Ishikawa (cell line): ENCODE measurements around the gene GMEB2.

Experiments used
- EP300 ChIP-seq: IDR thresholded peaks from 2 replicates; pipeline ENCODE4 v1.6.1; 2012; ENCODE audit warnings: borderline replicate concordance
- FOXM1 ChIP-seq: IDR thresholded peaks from 2 replicates; pipeline ENCODE4 v1.6.1; 2012; ENCODE audit warnings: low read depth, borderline replicate concordance
- REST ChIP-seq: IDR thresholded peaks from 2 replicates; pipeline ENCODE4 v1.6.1; 2012; ENCODE audit warnings: low read depth, mild to moderate bottlenecking
- TAF1 ChIP-seq: IDR thresholded peaks from 2 replicates; pipeline ENCODE4 v1.6.1; 2012; ENCODE audit warnings: low read depth, mild to moderate bottlenecking
- TCF12 ChIP-seq: IDR thresholded peaks from 2 replicates; pipeline ENCODE4 v1.6.1; 2012; ENCODE audit warnings: low read depth
- YY1 ChIP-seq: IDR thresholded peaks from 2 replicates; pipeline ENCODE4 v1.6.1; 2012; ENCODE audit warnings: low read depth

- no peak for TF ChIP-seq FOXM1
- no peak for TF ChIP-seq REST
- peak; percentile 71 for TF ChIP-seq TCF12
- peak; percentile 46; the same call in 1 of the 2 replicates for TF ChIP-seq YY1
- no peak for TF ChIP-seq TAF1
- TF ChIP-seq EP300: peak; percentile 60; the same call in 1 of the 2 replicates
Observed at GRCh38 chr20:63617092-63617875, 9.6 kb downstream of the GMEB2 start.
